Stomach (tissue), 9 donors: Measurements from ENCODE around the gene CER1. TPM values are rescaled to one million over a fixed set of nuclear protein-coding genes. Genes with fewer than 3 reads are reported as not detected.

ENCODE experiments used
- DNase-seq, 2 donors: peaks; one replicate each; pipeline versions ENCODE4 v3.0.0 to v3.0.0-alpha.2; 2013 to 2019
- H3K27ac ChIP-seq, 5 donors: fragments of 200-600 bp in 4 of 5; sonication (generic) in 4 of 5; one replicate each; pipeline ENCODE4 v1.5.1; 2013 to 2019; ENCODE audit warnings: mild to moderate bottlenecking in 1 of 5, moderate library complexity in 1 of 5
- H3K27me3 ChIP-seq, 3 donors: fragments of 200-600 bp; sonication (generic); one replicate each; pipeline ENCODE4 v1.5.1; 2017 to 2019; ENCODE audit warnings: mixed run types in 1 of 3
- H3K36me3 ChIP-seq, 4 donors: fragments of 200-600 bp; sonication (generic); 1 replicate in 3 of 4; 2 replicates in 1 of 4; pipeline ENCODE4 v1.5.1; 2016 to 2019
- H3K4me1 ChIP-seq, 4 donors: fragments of 200-600 bp; sonication (generic); one replicate each; pipeline ENCODE4 v1.5.1; 2016 to 2019
- H3K4me3 ChIP-seq, 4 donors: fragments of 200-600 bp; sonication (generic) in 3 of 4; one replicate each; pipeline ENCODE4 v1.5.1; 2016 to 2019; ENCODE audit warnings: mild to moderate bottlenecking in 1 of 4
- H3K9me3 ChIP-seq, 4 donors: fragments of 200-600 bp; sonication (generic); one replicate each; pipeline ENCODE4 v1.5.1; 2016 to 2019
- EP300 ChIP-seq: sonication (generic); formaldehyde crosslinking; IDR thresholded peaks from one replicate; pipeline ENCODE4 v1.6.1; 2017; ENCODE audit warnings: antibody characterized with exemption
- POLR2A ChIP-seq, 4 donors: fragments of 450-650 bp; IDR thresholded peaks; one replicate each; pipeline ENCODE4 v1.6.1; 2016; ENCODE audit warnings: antibody characterized with exemption in 4 of 4, control low read depth in 2 of 4, mild to moderate bottlenecking in 1 of 4, moderate library complexity in 1 of 4
- POLR2AphosphoS5 ChIP-seq, 3 donors: sonication (generic); formaldehyde crosslinking; IDR thresholded peaks; one replicate each; pipeline ENCODE4 v1.6.1; 2016; ENCODE audit warnings: antibody characterized with exemption in 3 of 3
- WGBS, 5 donors: extraction: QIAGEN DNeasy Blood & Tissue Kit in 3 of 5; methylation state at CpG; one replicate each; pipeline versions ENCODE4 v1.1.5 to v1.1.7; 2013 to 2018; 5-methylcytosine and 5-hydroxymethylcytosine counted together
- intact Hi-C: fragments of 100-400 bp; cut with DNase I; formaldehyde crosslinking; loops from one replicate; pipeline ENCODE4 v1.15.1; 2023; ENCODE audit warnings: low total_unique reads
- polyA plus RNA-seq, 3 donors: library from polyadenylated mRNA; stranded (reverse); fragments of 200-250 nt; gene quantifications; one replicate each; pipeline ENCODE4 v1.2.3, GENCODE V29; 2013
- total RNA-seq, 5 donors: library from RNA; depleted of rRNA; stranded (reverse); fragments of >200 nt; gene quantifications; one replicate each; pipeline versions ENCODE4 v1.1.0 to v1.2.3, GENCODE V29; 2014 to 2016
- TF ChIP-seq, protein P1 (sequence below), 7 experiments: fragments of 450-650 bp in 4 of 7; fragments of 200-600 bp in 3 of 7; sonication (generic) in 3 of 7; IDR thresholded peaks; one replicate each; pipeline ENCODE4 v1.5.1; 2016 to 2019; ENCODE audit warnings: antibody characterized with exemption in 7 of 7, control low read depth in 2 of 7, mild to moderate bottlenecking in 1 of 7
- donor health status: healthy with polysubstance abuse.
- donor health status: Bipolar disorder and iron deficiency.
- donor health status: healthy.

CER1 gene
- total and polyA plus RNA-seq, 8 donors, result not detected

DNA sequence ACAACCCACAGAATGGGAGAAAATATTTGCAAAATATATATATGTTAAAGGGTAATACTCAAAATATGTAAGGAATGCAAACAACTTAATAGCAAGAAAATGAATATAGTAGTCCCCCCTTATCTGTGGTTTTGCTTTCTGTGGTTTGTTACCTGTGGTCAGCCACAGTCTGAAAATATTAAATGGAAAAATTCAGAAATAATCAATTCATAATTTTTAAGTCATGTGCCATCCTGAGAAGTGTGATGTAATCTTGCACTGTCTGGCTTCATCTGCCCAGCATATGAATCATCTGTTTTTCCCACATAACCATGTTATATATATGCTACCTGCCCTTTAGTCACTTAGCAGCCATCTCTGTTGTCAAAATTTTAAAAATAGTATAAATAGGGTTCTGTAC is 11.7 kb downstream of the CER1 start:
- H3K27me3 ChIP-seq, result peaks cover 0 to under 1% (median 0%) of the 10 kb centered on the region in 3 donors
- DNase-seq, result no peak
- TF ChIP-seq POLR2AphosphoS5 (IDR thresholded peaks at IDR 0.05) (no peak), EP300 (no peak), POLR2A (IDR thresholded peaks at IDR 0.05) (no peak)
- TF ChIP-seq, protein P1, sequence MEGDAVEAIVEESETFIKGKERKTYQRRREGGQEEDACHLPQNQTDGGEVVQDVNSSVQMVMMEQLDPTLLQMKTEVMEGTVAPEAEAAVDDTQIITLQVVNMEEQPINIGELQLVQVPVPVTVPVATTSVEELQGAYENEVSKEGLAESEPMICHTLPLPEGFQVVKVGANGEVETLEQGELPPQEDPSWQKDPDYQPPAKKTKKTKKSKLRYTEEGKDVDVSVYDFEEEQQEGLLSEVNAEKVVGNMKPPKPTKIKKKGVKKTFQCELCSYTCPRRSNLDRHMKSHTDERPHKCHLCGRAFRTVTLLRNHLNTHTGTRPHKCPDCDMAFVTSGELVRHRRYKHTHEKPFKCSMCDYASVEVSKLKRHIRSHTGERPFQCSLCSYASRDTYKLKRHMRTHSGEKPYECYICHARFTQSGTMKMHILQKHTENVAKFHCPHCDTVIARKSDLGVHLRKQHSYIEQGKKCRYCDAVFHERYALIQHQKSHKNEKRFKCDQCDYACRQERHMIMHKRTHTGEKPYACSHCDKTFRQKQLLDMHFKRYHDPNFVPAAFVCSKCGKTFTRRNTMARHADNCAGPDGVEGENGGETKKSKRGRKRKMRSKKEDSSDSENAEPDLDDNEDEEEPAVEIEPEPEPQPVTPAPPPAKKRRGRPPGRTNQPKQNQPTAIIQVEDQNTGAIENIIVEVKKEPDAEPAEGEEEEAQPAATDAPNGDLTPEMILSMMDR (IDR thresholded peaks at IDR 0.05), result no peak
- H3K4me3 ChIP-seq, result no peak overlapping the region
- no peaks in the 10 kb centered on the region for H3K4me1 ChIP-seq
- H3K36me3 ChIP-seq, result no peaks in the 10 kb centered on the region
- peaks cover 0 to 14% (median 11%) of the 10 kb centered on the region in 4 donors for H3K9me3 ChIP-seq
- intact Hi-C loops, result no loop called here
- no peak overlapping the region for H3K27ac ChIP-seq

DNA sequence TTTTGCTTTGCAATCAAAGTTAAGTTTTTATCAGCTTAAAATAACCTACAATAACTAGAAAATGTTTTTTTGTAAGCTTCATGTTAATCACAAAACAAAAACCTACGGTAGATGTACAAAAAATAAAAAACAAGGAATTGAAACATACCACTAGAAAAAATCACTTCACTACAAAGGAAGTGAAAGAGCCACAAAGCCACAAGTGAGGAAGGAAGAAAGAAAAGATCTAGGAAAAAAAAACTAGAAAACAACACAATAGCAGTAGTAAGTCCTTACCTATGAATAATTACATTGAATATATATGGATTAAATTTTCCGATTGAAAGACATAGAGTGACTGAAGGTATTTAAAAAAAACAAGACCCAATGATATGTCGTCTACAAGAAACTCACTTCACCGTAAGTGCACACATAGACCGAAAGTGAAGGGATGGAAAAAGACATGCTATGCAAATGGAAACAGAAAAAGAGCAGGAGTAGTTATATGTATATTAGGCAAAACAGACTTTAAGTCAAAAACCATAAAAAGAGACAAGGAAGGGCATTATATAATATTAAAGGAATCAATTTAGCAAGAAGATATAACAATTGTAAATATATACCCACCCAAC is 15.9 kb downstream of the CER1 start:
- no peak for DNase-seq
- Histone ChIP-seq H3K4me3 (no peak overlapping the region), H3K9me3 (peaks cover 0 to 34% (median 28%) of the 10 kb centered on the region in 4 donors), H3K27me3 (no peaks in the 10 kb centered on the region), H3K36me3 (no peaks in the 10 kb centered on the region), H3K4me1 (no peaks in the 10 kb centered on the region), H3K27ac (no peak overlapping the region)
- 86 to 93% (median 90%) methylated on average over 5 of the region's 5 CpGs for WGBS, 5 donors
- TF ChIP-seq EP300 (no peak), POLR2AphosphoS5 (IDR thresholded peaks at IDR 0.05) (no peak), POLR2A (IDR thresholded peaks at IDR 0.05) (no peak)
- TF ChIP-seq, protein P1 (IDR thresholded peaks at IDR 0.05), result no peak
- intact Hi-C loops, result no loop called here

DNA sequence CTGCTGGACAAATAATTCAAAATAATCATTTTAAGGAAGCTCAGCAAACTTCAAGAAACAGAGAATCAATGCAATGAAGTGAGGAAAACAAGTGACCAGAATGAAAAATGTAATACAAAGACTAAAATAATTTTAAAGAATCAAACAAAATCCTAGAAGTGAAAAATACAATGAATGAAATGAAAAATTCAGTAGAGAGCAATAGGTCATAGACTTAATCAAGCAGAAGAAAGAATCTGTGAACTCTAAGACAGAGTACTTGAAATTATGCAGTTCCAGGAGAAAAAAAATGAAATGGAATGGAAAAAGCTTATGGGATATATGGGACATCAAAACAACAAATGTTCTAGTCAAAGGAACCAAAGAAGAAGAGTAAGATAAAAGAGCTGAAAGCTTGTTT is 17.5 kb downstream of the CER1 start:
- Histone ChIP-seq H3K27ac (no peak overlapping the region), H3K4me1 (no peaks in the 10 kb centered on the region), H3K9me3 (peaks cover 0 to 34% (median 25%) of the 10 kb centered on the region in 4 donors), H3K36me3 (no peaks in the 10 kb centered on the region), H3K27me3 (peaks cover 0 to 3% (median 0%) of the 10 kb centered on the region in 3 donors), H3K4me3 (no peak overlapping the region)
- TF ChIP-seq POLR2AphosphoS5 (IDR thresholded peaks at IDR 0.05) (no peak), POLR2A (IDR thresholded peaks at IDR 0.05) (no peak), EP300 (no peak)
- TF ChIP-seq, protein P1 (IDR thresholded peaks at IDR 0.05), result no peak
- intact Hi-C loops, result no loop called here
- DNase-seq, result no peak

DNA sequence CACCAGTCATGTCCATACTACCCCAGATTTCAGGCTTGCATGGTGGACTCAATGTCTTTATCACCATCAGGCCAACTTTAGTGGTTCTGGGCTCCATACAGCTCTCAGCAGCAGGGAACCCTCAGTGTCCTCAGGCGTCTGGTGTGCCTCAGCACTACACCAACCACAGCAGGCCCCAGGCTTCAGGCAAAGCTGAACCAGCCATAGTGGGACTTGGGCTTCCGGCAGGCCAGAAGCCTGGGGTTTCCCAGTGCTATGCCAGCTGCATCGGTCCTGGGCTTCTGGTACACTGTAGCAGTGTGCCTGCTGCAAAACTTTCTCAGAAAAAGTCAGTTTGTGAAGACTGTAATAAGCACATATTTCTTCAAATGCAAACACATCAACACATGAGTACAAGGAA is 18.3 kb downstream of the CER1 start:
- H3K9me3 ChIP-seq, result peaks cover 0 to 34% (median 24%) of the 10 kb centered on the region in 4 donors
- H3K4me3 ChIP-seq, result no peak overlapping the region
- no peak for TF ChIP-seq POLR2A (IDR thresholded peaks at IDR 0.05)
- TF ChIP-seq, protein P1 (IDR thresholded peaks at IDR 0.05), result no peak
- no peak for TF ChIP-seq POLR2AphosphoS5 (IDR thresholded peaks at IDR 0.05)
- TF ChIP-seq EP300, result no peak
- no peaks in the 10 kb centered on the region for H3K36me3 ChIP-seq
- DNase-seq, result no peak
- no peaks in the 10 kb centered on the region for H3K4me1 ChIP-seq
- WGBS, 5 donors, result 87 to 97% (median 90%) methylated on average over 3 of the region's 3 CpGs
- intact Hi-C loops, result no loop called here
- H3K27ac ChIP-seq, result no peak overlapping the region
- H3K27me3 ChIP-seq, result peaks cover 0 to 9% (median 0%) of the 10 kb centered on the region in 3 donors
